Measurements from ENCODE around the gene CERCAM. TPM values are rescaled to one million over a fixed set of nuclear protein-coding genes. Genes with fewer than 3 reads are reported as not detected.

CERCAM gene
- total and polyA plus RNA-seq, 2 experiments from 2014 or later: 49.2 to 117 TPM

- Histone ChIP-seq H3K36me3 (replicated peaks; ENCODE audit: insufficient read depth, low read depth) (no peaks in the 10 kb centered on the region), H3K4me1 (ENCODE audit: insufficient read depth) (no peaks in the 10 kb centered on the region), H3K27me3 (no peaks in the 10 kb centered on the region), H3K4me3 (no peak overlapping the region), H2AFZ (no peak overlapping the region), H3K79me2 (no peaks in the 10 kb centered on the region), H3K4me2 (no peak overlapping the region), H4K20me1 (ENCODE audit: insufficient read depth, poor library complexity, severe bottlenecking) (no peaks in the 10 kb centered on the region), H3K27ac (no peak overlapping the region), H3K9me2 (replicated peaks; ENCODE audit: insufficient read depth) (no peaks in the 10 kb centered on the region), H3K9me3 (ENCODE audit: low read depth) (no peaks in the 10 kb centered on the region)
- 73% methylated on average over 9 of the region's 9 CpGs for WGBS (ENCODE audit: low lambda C conversion rate, missing lambda C conversion rate)
- TF ChIP-seq CTCF (IDR thresholded peaks at IDR 0.05; ENCODE audit: poor library complexity): no peak
- TF ChIP-seq EZH2 (IDR thresholded peaks at IDR 0.05; ENCODE audit: borderline replicate concordance): no peak
- no peak for TF ChIP-seq EZH2phosphoT487 (IDR thresholded peaks at IDR 0.05; ENCODE audit: low read depth, severe bottlenecking, unreplicated experiment)
- DNase-seq (ENCODE audit: low spot score): no peak
These were observed 37.5 kb upstream of the CERCAM start for GRCh38 chr9:128383007-128383753.

- no peak overlapping the region for H3K4me3 ChIP-seq
- no peaks in the 10 kb centered on the region for H4K20me1 ChIP-seq (ENCODE audit: insufficient read depth, poor library complexity, severe bottlenecking)
- no peaks in the 10 kb centered on the region for H3K9me3 ChIP-seq (ENCODE audit: low read depth)
- no peak for DNase-seq (ENCODE audit: low spot score)
- no peaks in the 10 kb centered on the region for H3K4me1 ChIP-seq (ENCODE audit: insufficient read depth)
- H3K27ac ChIP-seq: no peak overlapping the region
- H2AFZ ChIP-seq: no peak overlapping the region
- 88% methylated on average over 8 of the region's 8 CpGs for WGBS (ENCODE audit: low lambda C conversion rate, missing lambda C conversion rate)
- no peaks in the 10 kb centered on the region for H3K36me3 ChIP-seq (replicated peaks; ENCODE audit: insufficient read depth, low read depth)
- TF ChIP-seq CTCF (IDR thresholded peaks at IDR 0.05; ENCODE audit: poor library complexity) (no peak), EZH2 (IDR thresholded peaks at IDR 0.05; ENCODE audit: borderline replicate concordance) (no peak), EZH2phosphoT487 (IDR thresholded peaks at IDR 0.05; ENCODE audit: low read depth, severe bottlenecking, unreplicated experiment) (no peak)
- H3K4me2 ChIP-seq: no peak overlapping the region
- peaks cover 3% of the 10 kb centered on the region for H3K27me3 ChIP-seq
- no peaks in the 10 kb centered on the region for H3K79me2 ChIP-seq
- no peaks in the 10 kb centered on the region for H3K9me2 ChIP-seq (replicated peaks; ENCODE audit: insufficient read depth)
These were observed 36.9 kb upstream of the CERCAM start for GRCh38 chr9:128383791-128384190.

GRCh38 chr9:128384801-128385495 lies 35.7 kb upstream of the CERCAM start:
- Histone ChIP-seq H3K9me2 (replicated peaks; ENCODE audit: insufficient read depth) (no peaks in the 10 kb centered on the region), H2AFZ (no peak overlapping the region), H4K20me1 (ENCODE audit: insufficient read depth, poor library complexity, severe bottlenecking) (no peaks in the 10 kb centered on the region), H3K27me3 (peaks cover 14% of the 10 kb centered on the region), H3K36me3 (replicated peaks; ENCODE audit: insufficient read depth, low read depth) (no peaks in the 10 kb centered on the region), H3K4me1 (ENCODE audit: insufficient read depth) (no peaks in the 10 kb centered on the region), H3K4me2 (no peak overlapping the region), H3K27ac (no peak overlapping the region), H3K9me3 (ENCODE audit: low read depth) (no peaks in the 10 kb centered on the region), H3K79me2 (no peaks in the 10 kb centered on the region), H3K4me3 (no peak overlapping the region)
- TF ChIP-seq EZH2 (IDR thresholded peaks at IDR 0.05; ENCODE audit: borderline replicate concordance) (no peak), CTCF (IDR thresholded peaks at IDR 0.05; ENCODE audit: poor library complexity) (no peak), EZH2phosphoT487 (IDR thresholded peaks at IDR 0.05; ENCODE audit: low read depth, severe bottlenecking, unreplicated experiment) (no peak)
- DNase-seq (ENCODE audit: low spot score): no peak
- 83% methylated on average over 7 of the region's 7 CpGs for WGBS (ENCODE audit: low lambda C conversion rate, missing lambda C conversion rate)
